H1 (cell line): ENCODE data around the gene CDH12. TPM values are rescaled to one million over a fixed set of nuclear protein-coding genes. Genes with fewer than 3 reads are reported as not detected.

Experiments
- CTCF ChIA-PET: fragments of 300-600 bp; sonication (Branson Sonifier 250); formaldehyde crosslinking; loops from one replicate; lab custom pipeline; 2021; ENCODE audit not compliant: partially characterized antibody; lab: Charles Lee
- POLR2A ChIA-PET: fragments of 300-600 bp; sonication (Branson Sonifier 250); formaldehyde crosslinking; loops from one replicate; lab custom pipeline; 2021; ENCODE audit warnings: inconsistent platforms; ENCODE audit not compliant: partially characterized antibody; lab: Charles Lee
- DNase-seq, 2 experiments: peaks; one replicate each; pipeline versions ENCODE4 v3.0.0 to v3.0.0-alpha.2; 2010 to 2022; ENCODE audit warnings: low spot score in 2 of 2, low read depth in 1 of 2, mixed read lengths in 1 of 2
- FAIRE-seq: peaks from 2 replicates; lab custom pipeline; 2011; peaks lifted over from hg19 to GRCh38; lab: Jason Lieb, UNC
- H2AFZ ChIP-seq: 2 replicates; pipeline ENCODE4 v1.8.1; 2012; ENCODE audit warnings: low read length, inconsistent platforms
- H2AK5ac ChIP-seq: 2 replicates; pipeline ENCODE4 v1.6.1; 2013; ENCODE audit warnings: low read depth, low read length
- H2BK120ac ChIP-seq: replicated peaks from 2 replicates; pipeline ENCODE3; 2013; ENCODE audit warnings: low read depth, low read length, inconsistent platforms
- H2BK12ac ChIP-seq: 2 replicates; pipeline ENCODE4 v1.6.1; 2013; ENCODE audit warnings: low read depth, low read length
- H2BK15ac ChIP-seq: 2 replicates; pipeline ENCODE4 v1.6.1; 2013; ENCODE audit warnings: low read length
- H2BK20ac ChIP-seq: 2 replicates; pipeline ENCODE4 v1.6.1; 2013; ENCODE audit warnings: low read length
- H2BK5ac ChIP-seq: 2 replicates; pipeline ENCODE4 v1.6.1; 2013; ENCODE audit warnings: low read depth, low read length
- H3K14ac ChIP-seq: 2 replicates; pipeline ENCODE4 v1.6.1; 2013; ENCODE audit warnings: inconsistent platforms; ENCODE audit not compliant: insufficient read length
- H3K18ac ChIP-seq: 2 replicates; pipeline ENCODE4 v1.6.1; 2013; ENCODE audit warnings: low read length; ENCODE audit errors: extremely low read depth
- H3K23ac ChIP-seq: 2 replicates; pipeline ENCODE4 v1.6.1; 2013; ENCODE audit warnings: inconsistent platforms; ENCODE audit not compliant: insufficient read length
- H3K23me2 ChIP-seq: 2 replicates; pipeline ENCODE4 v1.6.1; 2013; ENCODE audit warnings: low read depth, low read length
- H3K27ac ChIP-seq: 2 replicates; pipeline ENCODE4 v1.6.1; 2011; ENCODE audit warnings: low read depth, low read length, inconsistent platforms
- H3K27me3 ChIP-seq, 4 experiments: replicated peaks in 1 of 4; 1 replicate in 1 of 4; 2 replicates in 3 of 4; pipeline versions ENCODE4 v1.6.1 to v1.8.1; 2011 to 2013; ENCODE audit warnings: low read length in 3 of 4, mild to moderate bottlenecking in 3 of 4, inconsistent platforms in 2 of 4, mixed read lengths in 2 of 4, moderate library complexity in 1 of 4; ENCODE audit not compliant: control insufficient read depth in 3 of 4, insufficient read depth in 3 of 4; ENCODE audit errors: extremely low read depth in 1 of 4
- H3K36me3 ChIP-seq, 4 experiments: 2 replicates each; pipeline versions ENCODE4 v1.6.1 to v1.8.1; 2011 to 2013; ENCODE audit warnings: mild to moderate bottlenecking in 4 of 4, low read length in 3 of 4, moderate library complexity in 2 of 4, control low read depth in 1 of 4, inconsistent platforms in 1 of 4; ENCODE audit not compliant: insufficient read depth in 4 of 4, control insufficient read depth in 2 of 4
- H3K4ac ChIP-seq: replicated peaks from 2 replicates; pipeline ENCODE3; 2013; ENCODE audit warnings: low read length, low read depth, mixed read lengths, inconsistent platforms; ENCODE audit not compliant: insufficient read length
- H3K4me1 ChIP-seq, 4 experiments: replicated peaks in 1 of 4; 1 replicate in 1 of 4; 2 replicates in 3 of 4; pipeline versions ENCODE4 v1.6.1 to v1.8.1; 2011 to 2013; ENCODE audit warnings: low read length in 3 of 4, inconsistent platforms in 2 of 4, mixed read lengths in 1 of 4; ENCODE audit not compliant: insufficient read depth in 4 of 4, control insufficient read depth in 3 of 4
- H3K4me2 ChIP-seq, 2 experiments: 2 replicates each; pipeline versions ENCODE4 v1.6.1 to v1.8.1; 2011 to 2013; ENCODE audit warnings: low read depth in 2 of 2, low read length in 2 of 2, control low read depth in 1 of 2, inconsistent platforms in 1 of 2, mild to moderate bottlenecking in 1 of 2; ENCODE audit not compliant: insufficient read depth in 1 of 2
- H3K4me3 ChIP-seq, 4 experiments: fragments of 200-600, 300-600 bp in 1 of 4; sonication (generic), shearing (Covaris generic), sonication (Bioruptor Twin) in 1 of 4; 2 replicates each; pipeline versions ENCODE4 v1.5.1 to v1.8.1; 2011 to 2016; ENCODE audit warnings: low read length in 4 of 4, low read depth in 3 of 4, control low read depth in 2 of 4, inconsistent platforms in 2 of 4, mild to moderate bottlenecking in 2 of 4, mixed read lengths in 1 of 4, moderate library complexity in 1 of 4; ENCODE audit not compliant: insufficient read depth in 2 of 4; ENCODE audit errors: extremely low read depth in 1 of 4
- H3K56ac ChIP-seq: replicated peaks from 2 replicates; pipeline ENCODE3; 2013; ENCODE audit warnings: low read depth, mild to moderate bottlenecking, mixed read lengths, low read length, inconsistent platforms; ENCODE audit not compliant: insufficient read length
- H3K79me1 ChIP-seq: 2 replicates; pipeline ENCODE4 v1.6.1; 2013; ENCODE audit warnings: low read depth, low read length, control low read depth
- H3K79me2 ChIP-seq, 2 experiments: 2 replicates each; pipeline versions ENCODE4 v1.6.1 to v1.8.1; 2012 to 2013; ENCODE audit warnings: low read length in 2 of 2, mild to moderate bottlenecking in 2 of 2, inconsistent platforms in 1 of 2; ENCODE audit not compliant: insufficient read depth in 2 of 2, control insufficient read depth in 1 of 2
- H3K9ac ChIP-seq, 4 experiments: replicated peaks in 1 of 4; 1 replicate in 1 of 4; 2 replicates in 3 of 4; pipeline versions ENCODE4 v1.6.1 to v1.8.1; 2011 to 2013; ENCODE audit warnings: low read depth in 3 of 4, low read length in 3 of 4, control low read depth in 2 of 4, mild to moderate bottlenecking in 2 of 4, moderate library complexity in 2 of 4, inconsistent platforms in 1 of 4; ENCODE audit errors: extremely low read depth in 1 of 4
- H3K9me3 ChIP-seq, 2 experiments: 2 replicates each; pipeline versions ENCODE4 v1.6.1 to v1.8.1; 2012 to 2013; ENCODE audit warnings: mild to moderate bottlenecking in 2 of 2, moderate library complexity in 2 of 2, control low read depth in 1 of 2, inconsistent platforms in 1 of 2, low read depth in 1 of 2, low read length in 1 of 2, mixed read lengths in 1 of 2; ENCODE audit not compliant: insufficient read depth in 2 of 2
- H4K20me1 ChIP-seq, 2 experiments: replicated peaks in 1 of 2; 2 replicates each; pipeline versions ENCODE3 to v1.8.1; 2011 to 2013; ENCODE audit warnings: inconsistent platforms in 2 of 2, low read length in 2 of 2, mild to moderate bottlenecking in 1 of 2; ENCODE audit not compliant: insufficient read depth in 2 of 2, control insufficient read depth in 1 of 2
- H4K5ac ChIP-seq: 2 replicates; pipeline ENCODE4 v1.6.1; 2013; ENCODE audit warnings: low read length, low read depth, mixed read lengths, inconsistent platforms; ENCODE audit not compliant: insufficient read length
- H4K8ac ChIP-seq: 2 replicates; pipeline ENCODE4 v1.8.0; 2013; ENCODE audit warnings: mild to moderate bottlenecking, moderate library complexity, low read length, inconsistent platforms; ENCODE audit not compliant: insufficient read depth; ENCODE audit errors: extremely low read depth
- H4K91ac ChIP-seq: replicated peaks from 2 replicates; pipeline ENCODE3; 2013; ENCODE audit warnings: low read length, mixed read lengths, inconsistent platforms; ENCODE audit not compliant: insufficient read length
- CEBPB ChIP-seq: IDR thresholded peaks from 2 replicates; pipeline ENCODE4 v1.6.1; 2012; ENCODE audit warnings: low read depth, low read length
- CHD1 ChIP-seq: IDR thresholded peaks from 2 replicates; pipeline ENCODE4 v1.6.1; 2012; ENCODE audit warnings: low read depth, low read length, improper control_type of control experiment
- EGR1 ChIP-seq: IDR thresholded peaks from 2 replicates; pipeline ENCODE4 v1.6.1; 2011; ENCODE audit warnings: low read depth, low read length, borderline replicate concordance
- JUN ChIP-seq: IDR thresholded peaks from 2 replicates; pipeline ENCODE4 v1.6.1; 2011; ENCODE audit warnings: low read depth, mild to moderate bottlenecking, improper control_type of control experiment, low read length
- KDM4A ChIP-seq: IDR thresholded peaks from one replicate; pipeline ENCODE4 v1.7.1; 2012; ENCODE audit warnings: low read depth, mild to moderate bottlenecking, moderate library complexity, low read length, inconsistent platforms; ENCODE audit not compliant: severe bottlenecking
- PHF8 ChIP-seq: fragments of 200-600 bp; sonication (generic); conservative IDR thresholded peaks from 2 replicates; pipeline ENCODE4 v1.7.1; 2012; ENCODE audit warnings: low read depth, mild to moderate bottlenecking, inconsistent platforms, low read length, moderate library complexity
- POLR2AphosphoS5 ChIP-seq: IDR thresholded peaks from 2 replicates; pipeline ENCODE4 v1.6.1; 2011; ENCODE audit warnings: low read depth, low read length
- RBBP5 ChIP-seq: IDR thresholded peaks from 2 replicates; pipeline ENCODE4 v1.7.1; 2012; ENCODE audit warnings: low read depth, mild to moderate bottlenecking, inconsistent platforms, low read length, moderate library complexity, borderline replicate concordance
- SIN3A ChIP-seq, 2 experiments: IDR thresholded peaks in 1 of 2; conservative IDR thresholded peaks in 1 of 2; 2 replicates each; pipeline ENCODE4 v1.6.1; 2011 to 2012; ENCODE audit warnings: low read length in 2 of 2, improper control_type of control experiment in 1 of 2, low read depth in 1 of 2, mild to moderate bottlenecking in 1 of 2
- SUZ12 ChIP-seq: fragments of 200-600 bp; sonication (generic); IDR thresholded peaks from 2 replicates; pipeline ENCODE4 v1.6.1; 2012; ENCODE audit warnings: mild to moderate bottlenecking, inconsistent platforms, low read length, moderate library complexity, mixed read lengths
- TBP ChIP-seq: IDR thresholded peaks from 2 replicates; pipeline ENCODE4 v1.6.1; 2011; ENCODE audit warnings: low read depth, low read length, improper control_type of control experiment
- WGBS, 2 experiments: shearing (Covaris generic) in 1 of 2; methylation state at CpG; one replicate each; pipeline versions ENCODE4 v1.1.6 to v1.1.7; 2013 to 2015; ENCODE audit warnings: low lambda C conversion rate in 2 of 2, mixed read lengths in 2 of 2, inconsistent platforms in 1 of 2, low coverage in 1 of 2, missing lambda C conversion rate in 1 of 2; ENCODE audit not compliant: insufficient replicate concordance in 2 of 2, insufficient coverage in 1 of 2, insufficient read length in 1 of 2; ENCODE audit errors: extremely low coverage in 1 of 2, missing lambda C conversion rate in 1 of 2; 5-methylcytosine and 5-hydroxymethylcytosine counted together
- polyA plus RNA-seq, 7 experiments: library from polyadenylated mRNA; depleted of rRNA in 3 of 7; stranded (reverse) in 5 of 7; unstranded in 2 of 7; fragments of >200 nt in 5 of 7; fragments of 200-250 nt in 2 of 7; gene quantifications; 1 replicate in 5 of 7; 2 replicates in 1 of 7; 4 replicates in 1 of 7; pipeline versions ENCODE4 v1.2.1 to v1.2.3, GENCODE V29; 2011 to 2013; ENCODE audit warnings: missing spikeins in 2 of 7, mixed read lengths in 2 of 7
- total RNA-seq: library from RNA; stranded (reverse); fragmentation: NEBNext Ultra II Directional; extraction: Animal tissue kit (Norgen Biotek cat#: 25700); gene quantifications from 2 replicates; pipeline ENCODE4 v1.2.1, GENCODE V29; 2021
- TF ChIP-seq, protein P1 (sequence below): IDR thresholded peaks from 2 replicates; pipeline ENCODE4 v1.6.1; 2012; ENCODE audit warnings: low read length, inconsistent platforms
- TF ChIP-seq, protein P2 (sequence below): IDR thresholded peaks from 2 replicates; pipeline ENCODE4 v1.6.1; 2012; ENCODE audit warnings: inconsistent platforms

CDH12 gene
- total and polyA plus RNA-seq, 2 of the 8 experiments (the other 6 are each of a cell fraction or from before 2014, with no cell fraction given): 0.03 TPM; not detected in 1

DNA sequence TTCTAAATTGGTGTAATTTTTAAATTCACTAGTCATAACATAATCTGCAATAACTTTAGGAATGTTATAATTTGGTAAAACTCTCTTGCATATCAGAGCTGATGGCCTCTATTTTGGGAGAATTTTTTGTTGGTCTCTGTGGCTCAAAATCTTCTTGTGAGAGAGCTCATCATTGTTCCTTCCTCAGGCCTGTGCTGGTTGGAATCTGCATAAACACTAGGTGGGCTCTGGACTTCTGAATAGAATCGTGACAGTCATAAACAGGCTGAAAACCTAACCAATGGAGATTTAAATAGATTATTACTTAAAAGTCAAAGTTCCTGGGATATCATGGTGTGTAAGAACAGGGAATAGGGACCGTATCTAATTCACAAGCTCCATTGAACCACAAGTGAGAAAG lies 1129.6 kb downstream of the CDH12 start:
- no peaks in the 10 kb centered on the region for H3K79me2 ChIP-seq
- H3K4ac ChIP-seq: no peak overlapping the region
- H3K36me3 ChIP-seq: no peaks in the 10 kb centered on the region
- no peaks in the 10 kb centered on the region for H3K4me1 ChIP-seq
- H3K9me3 ChIP-seq: no peaks in the 10 kb centered on the region
- FAIRE-seq: no peak
- no peak overlapping the region for H3K27ac ChIP-seq
- H2BK20ac ChIP-seq: no peak overlapping the region
- no peaks in the 10 kb centered on the region for H4K20me1 ChIP-seq
- H3K23ac ChIP-seq: no peak overlapping the region
- ChIA-PET CTCF (no interaction called here), POLR2A (no interaction called here)
- H2BK5ac ChIP-seq: no peak overlapping the region
- H2AFZ ChIP-seq: no peak overlapping the region
- H2BK15ac ChIP-seq: no peak overlapping the region
- no peaks in the 10 kb centered on the region for H3K79me1 ChIP-seq
- no peak overlapping the region for H2BK12ac ChIP-seq
- no peaks in the 10 kb centered on the region for H3K27me3 ChIP-seq
- H3K14ac ChIP-seq: no peak overlapping the region
- no peak overlapping the region for H3K4me3 ChIP-seq
- no peak for DNase-seq
- H3K9ac ChIP-seq: no peak overlapping the region
- no peak overlapping the region for H4K91ac ChIP-seq
- H3K23me2 ChIP-seq: no peaks in the 10 kb centered on the region
- no peak overlapping the region for H2AK5ac ChIP-seq
- no peak overlapping the region for H3K18ac ChIP-seq
- no peak for TF ChIP-seq PHF8
- TF ChIP-seq RBBP5: no peak
- TF ChIP-seq SIN3A (conservative IDR thresholded peaks at IDR 0.05 in 1 of 2, IDR thresholded peaks at IDR 0.05 in 1 of 2; ENCODE audit: low read depth in 1 of 2, low read length in 2 of 2): no peak
- TF ChIP-seq CHD1: no peak
- TF ChIP-seq JUN: no peak
- no peak for TF ChIP-seq EGR1
- TF ChIP-seq SUZ12: no peak
- TF ChIP-seq, protein P1, sequence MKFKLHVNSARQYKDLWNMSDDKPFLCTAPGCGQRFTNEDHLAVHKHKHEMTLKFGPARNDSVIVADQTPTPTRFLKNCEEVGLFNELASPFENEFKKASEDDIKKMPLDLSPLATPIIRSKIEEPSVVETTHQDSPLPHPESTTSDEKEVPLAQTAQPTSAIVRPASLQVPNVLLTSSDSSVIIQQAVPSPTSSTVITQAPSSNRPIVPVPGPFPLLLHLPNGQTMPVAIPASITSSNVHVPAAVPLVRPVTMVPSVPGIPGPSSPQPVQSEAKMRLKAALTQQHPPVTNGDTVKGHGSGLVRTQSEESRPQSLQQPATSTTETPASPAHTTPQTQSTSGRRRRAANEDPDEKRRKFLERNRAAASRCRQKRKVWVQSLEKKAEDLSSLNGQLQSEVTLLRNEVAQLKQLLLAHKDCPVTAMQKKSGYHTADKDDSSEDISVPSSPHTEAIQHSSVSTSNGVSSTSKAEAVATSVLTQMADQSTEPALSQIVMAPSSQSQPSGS: no peak
- TF ChIP-seq CEBPB: no peak
- TF ChIP-seq KDM4A: no peak
- TF ChIP-seq TBP: no peak
- TF ChIP-seq, protein P2, sequence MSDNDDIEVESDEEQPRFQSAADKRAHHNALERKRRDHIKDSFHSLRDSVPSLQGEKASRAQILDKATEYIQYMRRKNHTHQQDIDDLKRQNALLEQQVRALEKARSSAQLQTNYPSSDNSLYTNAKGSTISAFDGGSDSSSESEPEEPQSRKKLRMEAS: no peak
- no peak for TF ChIP-seq POLR2AphosphoS5
- no peak overlapping the region for H4K8ac ChIP-seq
- H2BK120ac ChIP-seq: no peak overlapping the region
- H3K4me2 ChIP-seq: no peak overlapping the region
- 57% methylated on average over 2 of the region's 2 CpGs; no CpG with 5 or more reads in 1 of the 2 experiments for WGBS, 2 experiments
- H3K56ac ChIP-seq: no peak overlapping the region
- no peak overlapping the region for H4K5ac ChIP-seq
